ENCODE data around the gene PRR13. TPM values are rescaled to one million over a fixed set of nuclear protein-coding genes. Genes with fewer than 3 reads are reported as not detected.
"Not testable (repeated sequence)": the region's sequence is repeated elsewhere in the genome, so short reads cannot be mapped to it uniquely, and the experiment has no call there.

The PRR13 gene
- total RNA-seq: 10 to 100 TPM; 47.8 to 77.6 (median 65.3) TPM

GRCh38 chr12:53441040-53441833 is at the start of gene PRR13:
Gene PRR13, plus strand, starts transcription at chr12:53441734. Its CDS starts 981 bp downstream, at chr12:53442715.
- peak; percentile 100 for DNase-seq (ENCODE audit: extremely low spot score)
- no peaks in the 10 kb centered on the region for H3K27me3 ChIP-seq
- no peaks in the 10 kb centered on the region for H3K9me3 ChIP-seq
- H3K36me3 ChIP-seq: peaks cover 15 to 36% (median 24%) of the 10 kb centered on the region in 4 donors
- whole genome bisulfite sequencing: 2% methylated on average over 22 of the region's 31 CpGs
- intact Hi-C loops (cut with DNase I): no loop called here
- peaks cover 16 to 44% (median 41%) of the 10 kb centered on the region in 4 donors for H3K4me1 ChIP-seq
- TF ChIP-seq POLR2AphosphoS5 (IDR thresholded peaks at IDR 0.05) (peak; percentile 97 to 99), EP300 (IDR thresholded peaks at IDR 0.05) (no peak), POLR2A (IDR thresholded peaks at IDR 0.05; ENCODE audit: low read depth) (peak; percentile 90), CTCF (IDR thresholded peaks at IDR 0.05) (peak in 1 of 3 experiments; percentile 16)
- peak within 1 kb of the TSS; percentile 66 to 79 (median 70) for H3K4me3 ChIP-seq
- H3K27ac ChIP-seq (replicated peaks in 1 of 4): peak within 1 kb of the TSS; percentile 85 to 91 (median 89)

- peaks cover 0 to 45% (median 37%) of the 10 kb centered on the region in 4 donors for H3K4me1 ChIP-seq
- TF ChIP-seq CTCF (IDR thresholded peaks at IDR 0.05) (no peak), EP300 (IDR thresholded peaks at IDR 0.05) (no peak), POLR2AphosphoS5 (IDR thresholded peaks at IDR 0.05) (no peak)
- H3K27me3 ChIP-seq: no peaks in the 10 kb centered on the region
- 93% methylated on average over 7 of the region's 7 CpGs for WGBS
- DNase-seq (ENCODE audit: extremely low spot score): no peak
- intact Hi-C loops (cut with DNase I): no loop called here
- H3K4me3 ChIP-seq: no peak overlapping the region
- peaks cover 0 to 49% (median 22%) of the 10 kb centered on the region in 4 donors for H3K36me3 ChIP-seq
- H3K9me3 ChIP-seq: no peaks in the 10 kb centered on the region
- H3K27ac ChIP-seq (replicated peaks in 1 of 4): no peak overlapping the region
Measured at GRCh38 chr12:53399896-53400295, 41.6 kb upstream of the PRR13 start.

- H3K4me1 ChIP-seq: peaks cover 0 to 38% (median 29%) of the 10 kb centered on the region in 4 donors
- H3K4me3 ChIP-seq; H3K27ac ChIP-seq (replicated peaks in 1 of 4); intact Hi-C loops (cut with DNase I); H3K9me3 ChIP-seq; DNase-seq (ENCODE audit: extremely low spot score); H3K27me3 ChIP-seq: not testable (repeated sequence)
- H3K36me3 ChIP-seq: peaks cover 3 to 56% (median 29%) of the 10 kb centered on the region in 4 donors
- 94% methylated on average over 16 of the region's 16 CpGs for WGBS
Measured at GRCh38 chr12:53402351-53402750, 39.2 kb upstream of the PRR13 start.

- Histone ChIP-seq H3K36me3 (peaks cover 8 to 61% (median 35%) of the 10 kb centered on the region in 4 donors), H3K27me3 (no peaks in the 10 kb centered on the region), H3K4me1 (peaks cover 0 to 33% (median 25%) of the 10 kb centered on the region in 4 donors), H3K4me3 (no peak overlapping the region), H3K9me3 (no peaks in the 10 kb centered on the region), H3K27ac (replicated peaks in 1 of 4) (no peak overlapping the region)
- TF ChIP-seq POLR2AphosphoS5 (IDR thresholded peaks at IDR 0.05): no peak
- no peak for TF ChIP-seq CTCF (IDR thresholded peaks at IDR 0.05)
- TF ChIP-seq EP300 (IDR thresholded peaks at IDR 0.05): no peak
- TF ChIP-seq POLR2A (IDR thresholded peaks at IDR 0.05; ENCODE audit: low read depth): no peak
- DNase-seq (ENCODE audit: extremely low spot score): no peak
- WGBS: 71% methylated on average over 7 of the region's 7 CpGs
- intact Hi-C loops (cut with DNase I): no loop called here
Measured at GRCh38 chr12:53402871-53403270, 38.7 kb upstream of the PRR13 start.

- TF ChIP-seq CTCF (IDR thresholded peaks at IDR 0.05) (no peak), POLR2A (IDR thresholded peaks at IDR 0.05; ENCODE audit: low read depth) (no peak)
- H3K4me1 ChIP-seq: peaks cover 36 to 44% (median 42%) of the 10 kb centered on the region in 4 donors
- no peak for DNase-seq (ENCODE audit: extremely low spot score)
- intact Hi-C loops (cut with DNase I): no loop called here
- WGBS: 95% methylated on average over 5 of the region's 5 CpGs
- no peak overlapping the region for H3K4me3 ChIP-seq
- H3K9me3 ChIP-seq: no peaks in the 10 kb centered on the region
- H3K36me3 ChIP-seq: peaks cover 44 to 67% (median 63%) of the 10 kb centered on the region in 4 donors
- no peaks in the 10 kb centered on the region for H3K27me3 ChIP-seq
- no peak overlapping the region for H3K27ac ChIP-seq (replicated peaks in 1 of 4)
Measured at GRCh38 chr12:53410951-53411350, 30.6 kb upstream of the PRR13 start.

Data from esophagus muscularis mucosa (tissue), 4 donors.